GM03348 (cell line): ENCODE results near the gene RNF217.
A peak's percentile ranks its signal among the peaks of the same experiment; 100 is the strongest.

Experiments
- DNase-seq: peaks from one replicate; pipeline ENCODE4 v3.0.0; 2012; ENCODE audit warnings: low spot score

Gene RNF217

GRCh38 chr6:124962639-124963415, 590 bp downstream of the RNF217 start:
- peak; percentile 64 for DNase-seq

GRCh38 chr6:124963416-124963785, 1.2 kb downstream of the RNF217 start:
- peak; percentile 35 for DNase-seq

GRCh38 chr6:124963831-124964763, 1.9 kb downstream of the RNF217 start:
- peak; percentile 31 for DNase-seq

- peak; percentile 25 for DNase-seq
Measured at GRCh38 chr6:124964764-124965105, 2.5 kb downstream of the RNF217 start.

- DNase-seq: peak; percentile 9
Measured at GRCh38 chr6:124965424-124965850, 3.2 kb downstream of the RNF217 start.

GRCh38 chr6:124967444-124967843, 5.2 kb downstream of the RNF217 start:
- no peak for DNase-seq

GRCh38 chr6:124968401-124968800, 6.2 kb downstream of the RNF217 start:
- no peak for DNase-seq

GRCh38 chr6:124970243-124970642, 8.0 kb downstream of the RNF217 start:
- peak; percentile 25 for DNase-seq

GRCh38 chr6:124970763-124971162, 8.5 kb downstream of the RNF217 start:
- DNase-seq: no peak

- no peak for DNase-seq
Measured at GRCh38 chr6:124973780-124974179, 11.5 kb downstream of the RNF217 start.

- DNase-seq: no peak
Measured at GRCh38 chr6:124974771-124975377, 12.6 kb downstream of the RNF217 start.

GRCh38 chr6:124977067-124977908, 15.1 kb downstream of the RNF217 start:
- DNase-seq: peak; percentile 21

- DNase-seq: no peak
Measured at GRCh38 chr6:124978451-124979293, 16.4 kb downstream of the RNF217 start.

GRCh38 chr6:124979294-124979678, 17.0 kb downstream of the RNF217 start:
- no peak for DNase-seq

- DNase-seq: no peak
Measured at GRCh38 chr6:124982669-124983068, 20.4 kb downstream of the RNF217 start.

- DNase-seq: no peak
Measured at GRCh38 chr6:124983383-124984083, 21.3 kb downstream of the RNF217 start.

- peak; percentile 37 for DNase-seq
Measured at GRCh38 chr6:124984668-124985338, 22.6 kb downstream of the RNF217 start.

- no peak for DNase-seq
Measured at GRCh38 chr6:124986164-124986563, 23.9 kb downstream of the RNF217 start.

- no peak for DNase-seq
Measured at GRCh38 chr6:124987291-124987690, 25.1 kb downstream of the RNF217 start.
